Activated CD4-positive, alpha-beta T cell treated with anti-CD3 and anti-CD28 coated beads for 36 hours (primary cell): ENCODE data around the gene HLA-DQA1. TPM values are rescaled to one million over a fixed set of nuclear protein-coding genes. Genes with fewer than 3 reads are reported as not detected.
"Not testable (repeated sequence)": the region's sequence is repeated elsewhere in the genome, so short reads cannot be mapped to it uniquely, and the experiment has no call there.

ENCODE experiments used
- ATAC-seq: fragments of 200-7000 bp; cut with Tn5 transposase; one replicate; pipeline ENCODE4 v1.10.0; 2021; ENCODE audit warnings: mild to moderate bottlenecking, moderate library complexity
- CTCF ChIA-PET: fragments of 350-600 bp; sonication (Branson Sonifier 250); formaldehyde crosslinking; loops from one replicate; lab custom pipeline; 2021; ENCODE audit warnings: antibody characterized with exemption; lab: Charles Lee
- POLR2A ChIA-PET: fragments of 350-600 bp; sonication (Branson Sonifier 250); formaldehyde crosslinking; loops from one replicate; lab custom pipeline; 2021; ENCODE audit warnings: antibody characterized with exemption, inconsistent platforms; lab: Charles Lee
- DNase-seq: peaks from one replicate; pipeline ENCODE4 v3.0.0-alpha.2; 2020
- H3K27ac Mint-ChIP-seq: one replicate; pipeline ENCODE4 v1.8.0; 2021; ENCODE audit warnings: mixed read lengths
- H3K27me3 Mint-ChIP-seq: one replicate; pipeline ENCODE4 v1.8.0; 2021; ENCODE audit warnings: mixed read lengths
- H3K36me3 Mint-ChIP-seq: one replicate; pipeline ENCODE4 v1.8.0; 2021; ENCODE audit warnings: low read depth, mixed read lengths
- H3K4me1 Mint-ChIP-seq: one replicate; pipeline ENCODE4 v1.8.0; 2021; ENCODE audit warnings: mixed read lengths
- H3K4me3 Mint-ChIP-seq: one replicate; pipeline ENCODE4 v1.8.0; 2021; ENCODE audit warnings: mild to moderate bottlenecking, moderate library complexity, mixed read lengths
- H3K9me3 Mint-ChIP-seq: one replicate; pipeline ENCODE4 v1.8.0; 2021; ENCODE audit warnings: low read depth, mixed read lengths
- intact Hi-C, 2 experiments: fragments of 100-400 bp; cut with DNase I in 1 of 2; cut with micrococcal nuclease in 1 of 2; formaldehyde crosslinking; loops; one replicate each; pipeline versions ENCODE4 v1.14.2 to v1.15.1; 2022 to 2024; cut with DNase I, micrococcal nuclease
- total RNA-seq, 2 experiments: library from RNA; stranded (reverse); gene quantifications; one replicate each; pipeline ENCODE4 v1.2.3, GENCODE V29; 2021

The HLA-DQA1 gene
- total RNA-seq, 2 experiments from 2014 or later, result 0.32 to 0.61 TPM

DNA sequence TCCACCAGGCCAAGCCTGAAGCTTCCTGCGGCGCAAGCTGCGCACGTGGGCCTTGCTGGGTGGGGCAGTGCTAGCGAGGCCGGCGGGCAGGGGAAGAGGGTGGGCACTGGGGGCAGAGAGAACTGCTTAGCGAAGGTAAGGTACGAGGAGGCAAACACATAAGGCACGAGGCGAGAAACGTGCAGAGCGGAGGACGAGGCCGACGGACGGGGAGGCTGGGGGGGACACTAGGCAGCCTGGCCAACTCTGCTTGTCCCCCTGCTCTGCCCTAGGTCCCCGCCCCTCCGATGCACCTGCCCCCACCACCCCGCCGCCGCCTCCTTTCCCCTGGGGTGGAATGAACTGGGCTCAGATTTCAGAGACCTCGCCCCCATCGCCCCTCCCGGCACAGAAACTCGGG is 27.1 kb downstream of the HLA-DQA1 start:
- POLR2A ChIA-PET, result no interaction called here
- ATAC-seq (no peak), DNase-seq (no peak)
- intact Hi-C loops, result no loop called here
- H3K4me1 Mint-ChIP-seq, result peaks cover 44% of the 10 kb centered on the region
- H3K27ac Mint-ChIP-seq, result no peak overlapping the region
- CTCF ChIA-PET, result interaction anchor here (0.7 kb wide), 1 partner anchor 64 kb away, joined by 3 read pairs; no protein-coding TSS in a partner anchor
- no peaks in the 10 kb centered on the region for H3K9me3 Mint-ChIP-seq
- peaks cover 18% of the 10 kb centered on the region for H3K27me3 Mint-ChIP-seq
- peak overlapping the region; percentile 68 for H3K4me3 Mint-ChIP-seq
- H3K36me3 Mint-ChIP-seq, result no peaks in the 10 kb centered on the region

DNA sequence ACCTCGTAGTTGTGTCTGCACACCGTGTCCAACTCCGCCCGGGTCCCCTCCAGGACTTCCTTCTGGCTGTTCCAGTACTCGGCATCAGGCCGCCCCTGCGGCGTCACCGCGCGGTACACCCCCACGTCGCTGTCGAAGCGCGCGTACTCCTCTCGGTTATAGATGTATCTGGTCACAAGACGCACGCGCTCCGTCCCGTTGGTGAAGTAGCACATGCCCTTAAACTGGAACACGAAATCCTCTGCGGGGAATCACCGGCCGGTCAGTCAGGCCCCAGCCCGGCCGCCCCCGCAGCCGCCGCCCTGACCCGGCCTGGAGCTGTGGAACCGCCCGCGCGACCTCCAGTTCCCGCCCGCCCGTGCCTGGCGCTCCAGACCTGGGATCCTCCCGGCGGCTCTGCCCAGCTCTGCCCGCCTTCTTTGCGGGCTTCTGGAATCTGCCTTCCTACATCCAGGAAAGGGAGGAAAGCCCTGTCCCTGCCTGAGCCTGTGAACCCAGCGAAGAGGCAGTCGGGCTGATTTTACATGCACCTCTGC is 27.7 kb downstream of the HLA-DQA1 start:
- ChIA-PET CTCF (no interaction called here), POLR2A (no interaction called here)
- Mint-ChIP-seq H3K4me1 (peaks cover 44% of the 10 kb centered on the region), H3K4me3 (peak overlapping the region; percentile 68), H3K27ac (peak overlapping the region; percentile 10), H3K9me3 (no peaks in the 10 kb centered on the region), H3K36me3 (no peaks in the 10 kb centered on the region), H3K27me3 (peaks cover 18% of the 10 kb centered on the region)
- peak; percentile 71 for DNase-seq
- ATAC-seq, result peak; percentile 20
- intact Hi-C loops, result no loop called here

DNA sequence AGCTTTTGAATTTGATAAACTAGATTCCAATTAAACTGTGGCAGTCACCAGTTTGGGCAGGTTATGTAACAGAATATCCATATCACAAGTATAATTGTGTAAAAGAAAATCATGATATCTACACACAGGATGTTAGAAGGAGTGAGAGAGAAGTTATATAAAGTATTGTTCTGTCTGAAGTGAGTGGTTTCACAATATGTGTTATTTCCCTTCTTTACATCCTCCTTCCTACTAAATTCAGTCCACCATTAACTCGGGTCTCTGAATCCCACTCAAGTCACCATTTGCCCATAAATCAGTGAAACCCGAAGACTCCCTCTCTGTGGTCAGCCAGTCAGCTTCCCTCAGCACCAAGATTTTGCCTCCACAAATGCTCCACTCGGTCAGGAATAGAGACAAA is 28.5 kb downstream of the HLA-DQA1 start:
- intact Hi-C loops, result loop anchor here (1.0 to 2.0 kb wide), 3 partner anchors 43 to 96 kb away; no protein-coding TSS in a partner anchor
- H3K9me3 Mint-ChIP-seq, result no peaks in the 10 kb centered on the region
- H3K27ac Mint-ChIP-seq, result peak overlapping the region; percentile 58
- H3K4me3 Mint-ChIP-seq, result peak overlapping the region; percentile 68
- ChIA-PET POLR2A (interaction anchor here (0.6 kb wide), 1 partner anchor 210 kb away, joined by 5 read pairs; no protein-coding TSS in a partner anchor), CTCF (interaction anchor here (1.0 to 1.2 kb wide), 2 partner anchors 33 to 120 kb away, joined by 3 read pairs; no protein-coding TSS in a partner anchor)
- no peaks in the 10 kb centered on the region for H3K36me3 Mint-ChIP-seq
- peaks cover 44% of the 10 kb centered on the region for H3K4me1 Mint-ChIP-seq
- ATAC-seq (no peak), DNase-seq (no peak)
- peaks cover 18% of the 10 kb centered on the region for H3K27me3 Mint-ChIP-seq

DNA sequence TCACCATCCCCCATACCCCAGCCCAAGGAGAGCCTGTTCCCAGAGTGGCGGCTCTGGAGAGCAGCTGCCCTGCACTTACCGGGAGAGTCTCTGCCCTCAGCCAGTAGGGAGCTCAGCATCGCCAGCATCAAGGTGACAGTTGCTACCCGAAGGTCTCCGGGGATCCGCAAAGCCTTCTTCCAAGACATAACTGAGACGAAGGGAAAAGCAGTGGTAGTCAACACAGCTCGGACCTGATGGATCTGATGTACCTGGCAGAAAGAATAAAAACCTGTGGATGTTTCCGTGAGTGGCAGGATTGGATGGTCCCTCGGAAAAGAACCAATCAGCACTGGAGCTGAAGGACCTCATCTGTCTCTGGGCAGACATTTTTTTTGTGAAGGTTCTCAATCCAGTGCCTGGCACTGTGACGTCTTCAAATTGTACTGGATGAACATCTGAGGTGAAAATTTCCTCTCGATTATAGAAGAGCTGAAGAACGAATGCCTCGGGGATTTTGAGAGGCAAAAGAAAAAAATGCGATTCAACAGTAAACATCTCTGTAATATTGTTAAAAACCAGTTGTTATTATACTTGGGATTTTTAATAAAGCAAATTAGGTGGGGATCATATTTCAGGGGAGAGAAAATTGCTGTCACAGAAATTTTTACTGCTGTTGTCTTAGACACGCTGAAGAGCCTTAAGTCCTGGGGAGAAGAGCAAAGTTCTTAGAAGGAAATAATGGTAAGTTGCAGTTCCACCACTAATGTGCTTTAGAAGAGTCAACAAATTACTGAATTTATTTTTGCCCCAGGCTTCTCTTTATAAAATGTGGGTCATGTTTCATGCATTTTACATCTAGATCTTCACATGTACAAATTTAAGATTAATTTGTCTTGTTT is 29.5 kb downstream of the HLA-DQA1 start, which contains the start of gene HLA-DQB1:
HLA-DQB1 (minus strand) TSS at position 238 of the 881 bp plus-strand sequence; CDS start at position 188, 50 bp downstream.
- intact Hi-C loops, result loop anchor here (1.0 to 2.0 kb wide), 3 partner anchors 44 to 95 kb away; no protein-coding TSS in a partner anchor
- peak within 1 kb of the TSS; percentile 58 for H3K27ac Mint-ChIP-seq
- H3K4me1 Mint-ChIP-seq, result peaks cover 44% of the 10 kb centered on the region
- peak within 1 kb of the TSS; percentile 68 for H3K4me3 Mint-ChIP-seq
- POLR2A ChIA-PET, result interaction anchor here (0.6 kb wide), 1 partner anchor 211 kb away, joined by 5 read pairs; no protein-coding TSS in a partner anchor
- DNase-seq (peak; percentile 60), ATAC-seq (peak; percentile 81)
- H3K9me3 Mint-ChIP-seq, result no peaks in the 10 kb centered on the region
- peaks cover 18% of the 10 kb centered on the region for H3K27me3 Mint-ChIP-seq
- CTCF ChIA-PET, result interaction anchor here (1.0 to 1.2 kb wide), 2 partner anchors 34 to 119 kb away, joined by 3 read pairs; no protein-coding TSS in a partner anchor
- H3K36me3 Mint-ChIP-seq, result no peaks in the 10 kb centered on the region

DNA sequence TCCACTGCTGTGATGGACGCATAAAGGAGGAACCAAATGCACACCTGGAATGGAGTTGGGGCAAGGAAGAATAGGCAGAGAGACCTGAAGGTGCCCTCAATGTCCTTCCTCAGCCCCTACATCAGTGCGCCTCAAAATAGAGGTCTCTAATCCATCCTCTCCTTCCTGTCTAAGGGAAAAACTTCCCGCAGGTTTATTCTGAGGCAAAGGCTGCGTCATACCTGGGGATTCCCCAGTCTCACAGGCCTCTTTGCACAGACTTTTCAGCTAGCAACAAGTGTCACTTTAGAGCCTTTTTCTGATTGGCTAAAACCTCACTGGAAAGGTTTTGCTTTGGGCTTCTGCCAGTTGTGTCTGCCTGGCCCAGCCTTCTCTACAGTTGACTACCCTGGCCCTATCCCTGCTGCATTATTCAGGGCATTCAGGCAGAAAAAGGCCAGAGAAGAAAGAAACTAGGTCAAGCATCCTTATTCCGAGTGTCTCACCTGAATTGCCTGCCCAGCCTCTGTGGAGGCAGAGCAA is 31.1 kb downstream of the HLA-DQA1 start:
- ATAC-seq (peak; percentile 85), DNase-seq (peak; percentile 60)
- Mint-ChIP-seq H3K4me1 (peaks cover 41% of the 10 kb centered on the region), H3K36me3 (no peaks in the 10 kb centered on the region), H3K4me3 (no peak overlapping the region), H3K9me3 (peaks cover 3% of the 10 kb centered on the region), H3K27me3 (peaks cover 18% of the 10 kb centered on the region), H3K27ac (no peak overlapping the region)
- POLR2A ChIA-PET, result no interaction called here
- CTCF ChIA-PET, result no interaction called here
- intact Hi-C loops, result loop anchor here in 1 of 2 experiments (1.0 kb wide), 1 partner anchor 17 kb away; no protein-coding TSS in a partner anchor

DNA sequence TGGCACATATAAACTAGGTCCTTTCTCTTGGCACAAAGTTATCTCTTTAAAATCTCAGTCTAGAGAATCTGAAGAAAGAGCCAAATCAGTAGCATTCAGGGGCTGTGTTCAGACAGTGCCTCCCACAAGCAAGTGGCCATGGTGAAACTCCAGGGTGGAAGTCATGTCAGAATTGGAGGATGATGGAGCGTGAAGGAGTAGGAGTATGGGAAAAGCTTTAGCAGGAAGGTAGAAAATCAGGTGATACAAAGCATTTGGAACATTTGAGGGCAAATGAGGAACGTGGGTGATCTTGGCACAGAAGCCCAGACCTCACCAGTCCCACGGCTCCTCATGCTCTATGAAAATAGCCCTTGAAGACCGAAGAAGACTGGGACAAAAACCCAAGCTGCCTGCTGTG is 32.0 kb downstream of the HLA-DQA1 start:
- POLR2A ChIA-PET, result no interaction called here
- CTCF ChIA-PET, result interaction anchor here (0.6 kb wide), 1 partner anchor 118 kb away, joined by 3 read pairs; no protein-coding TSS in a partner anchor

DNA sequence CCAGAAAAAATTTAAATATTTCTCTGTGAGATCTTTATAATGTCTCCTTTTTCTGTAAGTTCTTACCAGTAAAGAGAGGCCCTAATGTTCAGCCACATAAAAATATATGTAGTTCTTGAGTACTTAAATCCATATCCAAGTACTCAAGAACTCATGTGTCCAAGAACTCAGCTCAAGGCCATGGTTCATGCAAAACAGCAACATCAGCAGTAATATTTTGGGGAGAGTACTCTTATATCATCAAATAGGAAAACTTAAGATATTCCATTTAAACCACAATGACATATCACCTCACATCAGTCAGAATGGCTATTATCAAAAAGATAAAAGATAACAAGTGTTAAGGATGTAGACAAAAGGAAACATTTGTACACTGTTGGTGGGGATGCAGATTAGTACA is 32.7 kb downstream of the HLA-DQA1 start:
- intact Hi-C loops, result no loop called here
- Mint-ChIP-seq H3K27ac (no peak overlapping the region), H3K4me3 (no peak overlapping the region), H3K27me3 (peaks cover 13% of the 10 kb centered on the region), H3K4me1 (peaks cover 35% of the 10 kb centered on the region), H3K9me3 (peaks cover 3% of the 10 kb centered on the region), H3K36me3 (no peaks in the 10 kb centered on the region)
- DNase-seq (no peak), ATAC-seq (no peak)
- ChIA-PET CTCF (no interaction called here), POLR2A (no interaction called here)

More for the DNA sequence above, 32.0 kb downstream of the HLA-DQA1 start:
- DNase-seq (no peak), ATAC-seq (no peak)
- peaks cover 18% of the 10 kb centered on the region for H3K27me3 Mint-ChIP-seq
- intact Hi-C loops, result no loop called here
- peaks cover 3% of the 10 kb centered on the region for H3K9me3 Mint-ChIP-seq
- H3K4me3 Mint-ChIP-seq, result no peak overlapping the region
- peaks cover 39% of the 10 kb centered on the region for H3K4me1 Mint-ChIP-seq
- no peaks in the 10 kb centered on the region for H3K36me3 Mint-ChIP-seq
- H3K27ac Mint-ChIP-seq, result no peak overlapping the region

DNA sequence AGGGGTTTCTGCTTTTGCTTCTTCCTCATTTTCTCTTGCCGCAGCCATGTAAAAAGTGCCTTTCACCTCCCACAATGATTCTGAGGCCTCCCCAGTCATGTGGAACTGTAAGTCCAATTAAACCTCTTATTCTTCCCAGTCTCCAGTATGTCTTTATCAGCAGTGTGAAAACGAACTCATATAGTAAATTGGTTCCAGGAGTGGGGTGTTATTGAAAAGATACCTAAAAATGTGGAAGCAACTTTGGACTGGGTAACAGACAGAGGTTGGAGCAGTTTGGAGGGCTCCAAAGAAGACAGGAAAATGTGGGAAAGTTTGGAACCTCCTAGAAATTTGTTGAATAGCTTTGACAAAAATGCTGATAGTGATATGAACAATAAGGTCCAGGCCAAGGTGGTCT is 34.7 kb downstream of the HLA-DQA1 start:
- H3K27me3 Mint-ChIP-seq, intact Hi-C loops, H3K27ac Mint-ChIP-seq, POLR2A ChIA-PET, H3K36me3 Mint-ChIP-seq, CTCF ChIA-PET, DNase-seq, H3K4me3 Mint-ChIP-seq, H3K9me3 Mint-ChIP-seq, ATAC-seq: not testable (repeated sequence)
- H3K4me1 Mint-ChIP-seq, result peaks cover 16% of the 10 kb centered on the region

DNA sequence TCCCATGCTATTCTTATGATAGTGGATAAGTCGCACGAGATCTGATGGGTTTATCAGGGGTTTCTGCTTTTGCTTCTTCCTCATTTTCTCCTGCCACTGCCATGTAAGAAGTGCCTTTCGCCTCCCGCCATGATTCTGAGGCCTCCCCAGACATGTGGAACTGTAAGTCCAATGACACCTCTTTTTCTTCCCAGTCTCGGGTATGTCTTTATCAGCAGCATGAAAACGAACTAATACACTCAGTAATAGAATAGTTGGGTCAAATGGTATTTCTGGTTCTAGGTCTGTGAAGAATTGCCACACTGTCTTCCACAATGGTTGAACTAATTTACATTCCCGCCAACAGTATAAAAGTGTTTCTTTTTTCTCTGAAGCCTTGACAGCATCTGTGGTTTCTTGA is 36.9 kb downstream of the HLA-DQA1 start:
- DNase-seq, H3K4me3 Mint-ChIP-seq, H3K36me3 Mint-ChIP-seq, POLR2A ChIA-PET, H3K27me3 Mint-ChIP-seq, H3K27ac Mint-ChIP-seq, intact Hi-C loops, CTCF ChIA-PET, ATAC-seq, H3K4me1 Mint-ChIP-seq: not testable (repeated sequence)
- H3K9me3 Mint-ChIP-seq, result peaks cover 11% of the 10 kb centered on the region

DNA sequence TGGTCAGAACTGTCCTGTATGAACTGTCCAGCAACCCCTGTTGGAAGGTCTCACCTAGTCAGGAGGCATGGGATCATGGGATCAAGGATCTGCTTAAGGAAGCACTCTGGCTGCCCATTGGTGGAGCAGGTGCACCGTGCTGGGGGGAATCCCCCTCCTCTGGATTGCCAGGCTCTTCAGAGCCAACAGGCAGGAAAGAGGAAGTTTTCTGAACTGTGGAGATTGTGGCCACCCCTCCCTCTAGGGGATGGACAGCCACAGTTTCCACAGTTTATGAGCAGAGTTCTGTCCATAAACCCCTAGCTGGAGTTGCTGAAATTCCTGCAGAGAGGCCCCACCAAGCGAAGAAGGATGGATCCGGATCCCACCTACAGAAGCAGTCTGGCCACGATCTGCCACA is 42.3 kb downstream of the HLA-DQA1 start:
- no peaks in the 10 kb centered on the region for H3K4me1 Mint-ChIP-seq
- no peak overlapping the region for H3K4me3 Mint-ChIP-seq
- no peaks in the 10 kb centered on the region for H3K27me3 Mint-ChIP-seq
- CTCF ChIA-PET, result interaction anchor here (0.6 kb wide), 1 partner anchor 1900 kb away, joined by 3 read pairs; no protein-coding TSS in a partner anchor
- H3K27ac Mint-ChIP-seq, result no peak overlapping the region
- DNase-seq, result no peak
- H3K9me3 Mint-ChIP-seq, result peaks cover 14% of the 10 kb centered on the region
- intact Hi-C loops, result no loop called here
- POLR2A ChIA-PET, result no interaction called here
- H3K36me3 Mint-ChIP-seq, result peaks cover 2% of the 10 kb centered on the region
- no peak for ATAC-seq

DNA sequence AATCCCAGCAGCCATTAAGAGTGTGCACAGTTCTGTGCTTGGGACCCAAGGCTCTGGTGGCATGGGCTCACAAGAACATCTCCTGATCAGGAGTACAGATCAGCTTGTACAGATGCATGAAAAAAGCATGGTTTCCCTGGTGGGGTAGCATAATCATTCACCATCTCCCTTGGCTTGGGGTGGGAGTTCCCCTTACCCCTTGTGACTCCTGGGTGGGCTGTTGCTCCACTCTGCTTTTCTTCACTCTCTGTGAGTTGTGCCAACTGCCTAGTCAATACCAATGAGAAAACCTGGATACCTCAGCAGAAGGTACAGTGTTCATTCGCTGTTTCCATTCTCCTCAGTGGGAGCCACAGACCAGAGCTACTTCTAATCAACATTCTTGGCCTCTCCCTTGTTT is 42.8 kb downstream of the HLA-DQA1 start:
- H3K9me3 Mint-ChIP-seq, result peaks cover 14% of the 10 kb centered on the region
- H3K27ac Mint-ChIP-seq, result no peak overlapping the region
- DNase-seq, result no peak
- intact Hi-C loops, result no loop called here
- H3K27me3 Mint-ChIP-seq, result no peaks in the 10 kb centered on the region
- no peak for ATAC-seq
- H3K4me3 Mint-ChIP-seq, result no peak overlapping the region
- peaks cover under 1% of the 10 kb centered on the region for H3K4me1 Mint-ChIP-seq
- CTCF ChIA-PET, result no interaction called here
- POLR2A ChIA-PET, result no interaction called here
- H3K36me3 Mint-ChIP-seq, result peaks cover 2% of the 10 kb centered on the region
